ENCODE measurements around the gene PPARA. TPM values are rescaled to one million over a fixed set of nuclear protein-coding genes. Genes with fewer than 3 reads are reported as not detected.

The PPARA gene
- 10 to 100 TPM; 16.0 to 22.6 TPM for total RNA-seq

GRCh38 chr22:46150034-46150654, at the start of gene PPARA:
TSS of gene PPARA (plus strand) at chr22:46150526. CDS start at chr22:46198384, 47,858 bp downstream.
- peak within 1 kb of the TSS; percentile 74 for H3K27ac Mint-ChIP-seq

GRCh38 chr22:46102159-46102558, 48.2 kb upstream of the PPARA start:
- ATAC-seq = no peak
- no peaks in the 10 kb centered on the region for H3K27me3 Mint-ChIP-seq

More at GRCh38 chr22:46150034-46150654, at the start of gene PPARA:
- ATAC-seq = peak; percentile 89
- CTCF ChIA-PET = interaction anchor here (1.1 kb wide), 1 partner anchor 22 kb away, joined by 3 read pairs; no protein-coding TSS in a partner anchor
- Mint-ChIP-seq H3K36me3 (peaks cover 14% of the 10 kb centered on the region), H3K9me3 (ENCODE audit: low read depth) (no peaks in the 10 kb centered on the region), H3K4me1 (peaks cover 20% of the 10 kb centered on the region), H3K27me3 (peaks cover 35% of the 10 kb centered on the region), H3K4me3 (peak within 1 kb of the TSS; percentile 77)
- peak; percentile 86 for DNase-seq

GRCh38 chr22:46102752-46103151, 47.6 kb upstream of the PPARA start:
- no peak for ATAC-seq
- CTCF ChIA-PET = interaction anchor here (2.0 kb wide), 1 partner anchor 96 kb away, joined by 8 read pairs; no protein-coding TSS in a partner anchor
- Mint-ChIP-seq H3K9me3 (ENCODE audit: low read depth) (no peaks in the 10 kb centered on the region), H3K4me3 (no peak overlapping the region), H3K27ac (no peak overlapping the region), H3K4me1 (no peaks in the 10 kb centered on the region), H3K36me3 (no peaks in the 10 kb centered on the region), H3K27me3 (no peaks in the 10 kb centered on the region)
- no peak for DNase-seq

More at GRCh38 chr22:46102159-46102558, 48.2 kb upstream of the PPARA start:
- Mint-ChIP-seq H3K4me1 (no peaks in the 10 kb centered on the region), H3K9me3 (ENCODE audit: low read depth) (no peaks in the 10 kb centered on the region), H3K36me3 (no peaks in the 10 kb centered on the region), H3K4me3 (no peak overlapping the region), H3K27ac (no peak overlapping the region)
- DNase-seq = no peak
- CTCF ChIA-PET = interaction anchor here (2.0 kb wide), 1 partner anchor 96 kb away, joined by 8 read pairs; no protein-coding TSS in a partner anchor

- Mint-ChIP-seq H3K4me1 (no peaks in the 10 kb centered on the region), H3K4me3 (no peak overlapping the region), H3K36me3 (no peaks in the 10 kb centered on the region), H3K27ac (no peak overlapping the region), H3K9me3 (ENCODE audit: low read depth) (no peaks in the 10 kb centered on the region), H3K27me3 (no peaks in the 10 kb centered on the region)
- ATAC-seq (no peak), DNase-seq (no peak)
- CTCF ChIA-PET = no interaction called here
Measured at GRCh38 chr22:46103181-46103580, 47.1 kb upstream of the PPARA start.

GRCh38 chr22:46103664-46104063, 46.7 kb upstream of the PPARA start:
- no peaks in the 10 kb centered on the region for H3K9me3 Mint-ChIP-seq (ENCODE audit: low read depth)
- H3K36me3 Mint-ChIP-seq = no peaks in the 10 kb centered on the region
- no peak overlapping the region for H3K27ac Mint-ChIP-seq
- DNase-seq = no peak
- no peak for ATAC-seq
- CTCF ChIA-PET = no interaction called here
- no peaks in the 10 kb centered on the region for H3K27me3 Mint-ChIP-seq
- H3K4me3 Mint-ChIP-seq = no peak overlapping the region
- H3K4me1 Mint-ChIP-seq = no peaks in the 10 kb centered on the region

- Mint-ChIP-seq H3K4me1 (no peaks in the 10 kb centered on the region), H3K36me3 (no peaks in the 10 kb centered on the region), H3K4me3 (no peak overlapping the region), H3K27ac (no peak overlapping the region), H3K9me3 (ENCODE audit: low read depth) (no peaks in the 10 kb centered on the region), H3K27me3 (no peaks in the 10 kb centered on the region)
- ATAC-seq (no peak), DNase-seq (no peak)
- CTCF ChIA-PET = no interaction called here
Measured at GRCh38 chr22:46104170-46104880, 46.0 kb upstream of the PPARA start.

GRCh38 chr22:46104881-46105493, 45.3 kb upstream of the PPARA start:
- Mint-ChIP-seq H3K9me3 (ENCODE audit: low read depth) (no peaks in the 10 kb centered on the region), H3K27ac (no peak overlapping the region), H3K27me3 (no peaks in the 10 kb centered on the region), H3K4me3 (no peak overlapping the region), H3K36me3 (no peaks in the 10 kb centered on the region), H3K4me1 (no peaks in the 10 kb centered on the region)
- CTCF ChIA-PET = no interaction called here
- no peak for DNase-seq
- ATAC-seq = no peak

GRCh38 chr22:46105494-46106278, 44.6 kb upstream of the PPARA start:
- no peaks in the 10 kb centered on the region for H3K27me3 Mint-ChIP-seq
- H3K27ac Mint-ChIP-seq = no peak overlapping the region
- CTCF ChIA-PET = interaction anchor here (1.4 kb wide), 1 partner anchor 99 kb away, joined by 4 read pairs; no protein-coding TSS in a partner anchor
- no peak overlapping the region for H3K4me3 Mint-ChIP-seq
- DNase-seq = no peak
- no peaks in the 10 kb centered on the region for H3K36me3 Mint-ChIP-seq
- no peaks in the 10 kb centered on the region for H3K4me1 Mint-ChIP-seq
- ATAC-seq = no peak
- H3K9me3 Mint-ChIP-seq (ENCODE audit: low read depth) = no peaks in the 10 kb centered on the region

- CTCF ChIA-PET = interaction anchor here (1.4 kb wide), 1 partner anchor 100 kb away, joined by 4 read pairs; no protein-coding TSS in a partner anchor
- no peaks in the 10 kb centered on the region for H3K27me3 Mint-ChIP-seq
Measured at GRCh38 chr22:46106279-46107022, 43.9 kb upstream of the PPARA start.

GRCh38 chr22:46107089-46107664, 43.1 kb upstream of the PPARA start:
- Mint-ChIP-seq H3K36me3 (no peaks in the 10 kb centered on the region), H3K4me3 (no peak overlapping the region), H3K4me1 (no peaks in the 10 kb centered on the region), H3K9me3 (ENCODE audit: low read depth) (no peaks in the 10 kb centered on the region), H3K27me3 (no peaks in the 10 kb centered on the region), H3K27ac (no peak overlapping the region)
- ATAC-seq (no peak), DNase-seq (no peak)
- CTCF ChIA-PET = no interaction called here

More at GRCh38 chr22:46106279-46107022, 43.9 kb upstream of the PPARA start:
- Mint-ChIP-seq H3K4me1 (no peaks in the 10 kb centered on the region), H3K9me3 (ENCODE audit: low read depth) (no peaks in the 10 kb centered on the region), H3K4me3 (no peak overlapping the region), H3K27ac (no peak overlapping the region), H3K36me3 (no peaks in the 10 kb centered on the region)
- no peak for DNase-seq
- no peak for ATAC-seq

- ATAC-seq = no peak
- H3K4me1 Mint-ChIP-seq = no peaks in the 10 kb centered on the region
- H3K9me3 Mint-ChIP-seq (ENCODE audit: low read depth) = no peaks in the 10 kb centered on the region
- H3K4me3 Mint-ChIP-seq = no peak overlapping the region
- DNase-seq = no peak
- CTCF ChIA-PET = no interaction called here
- no peak overlapping the region for H3K27ac Mint-ChIP-seq
- no peaks in the 10 kb centered on the region for H3K27me3 Mint-ChIP-seq
- H3K36me3 Mint-ChIP-seq = no peaks in the 10 kb centered on the region
Measured at GRCh38 chr22:46107753-46108563, 42.4 kb upstream of the PPARA start.
